T-helper 17 cell (primary cell): Measurements from ENCODE around the gene IFT122. TPM values are rescaled to one million over a fixed set of nuclear protein-coding genes. Genes with fewer than 3 reads are reported as not detected.
"Not testable (repeated sequence)": the region's sequence is repeated elsewhere in the genome, so short reads cannot be mapped to it uniquely, and the experiment has no call there.

Experiments
- ATAC-seq: fragments of 150-1000 bp; cut with Tn5 transposase; 2 replicates; pipeline ENCODE4 v1.10.0; 2021; ENCODE audit warnings: mild to moderate bottlenecking, moderate library complexity
- DNase-seq, 3 donors: peaks; one replicate each; pipeline versions ENCODE4 v3.0.0 to v3.0.0-alpha.2; 2020 to 2021
- H3K9me3 ChIP-seq: one replicate; pipeline ENCODE4 v1.7.0; 2013; ENCODE audit warnings: low read length, mild to moderate bottlenecking; ENCODE audit not compliant: control insufficient read depth, poor library complexity, severe bottlenecking
- H3K27ac Mint-ChIP-seq: one replicate; pipeline ENCODE4 v1.8.0; 2022; ENCODE audit warnings: mild to moderate bottlenecking, moderate library complexity, mixed read lengths
- H3K27me3 Mint-ChIP-seq: one replicate; pipeline ENCODE4 v1.8.0; 2022; ENCODE audit warnings: mixed read lengths
- H3K36me3 Mint-ChIP-seq: one replicate; pipeline ENCODE4 v1.8.0; 2022; ENCODE audit warnings: low read depth, mixed read lengths
- H3K4me1 Mint-ChIP-seq: one replicate; pipeline ENCODE4 v1.8.0; 2022; ENCODE audit warnings: mild to moderate bottlenecking, mixed read lengths
- H3K4me3 Mint-ChIP-seq: one replicate; pipeline ENCODE4 v1.8.0; 2022; ENCODE audit warnings: mild to moderate bottlenecking, moderate library complexity, mixed read lengths
- total RNA-seq, 4 donors: library from RNA in 2 of 4; stranded (reverse) in 2 of 4; gene quantifications; one replicate each; pipeline ENCODE4 v1.2.3 and lab custom pipeline; 2022 to 2026

The IFT122 gene
- total RNA-seq, 2 donors from 2014 or later, result 20.1 to 22.8 TPM

DNA sequence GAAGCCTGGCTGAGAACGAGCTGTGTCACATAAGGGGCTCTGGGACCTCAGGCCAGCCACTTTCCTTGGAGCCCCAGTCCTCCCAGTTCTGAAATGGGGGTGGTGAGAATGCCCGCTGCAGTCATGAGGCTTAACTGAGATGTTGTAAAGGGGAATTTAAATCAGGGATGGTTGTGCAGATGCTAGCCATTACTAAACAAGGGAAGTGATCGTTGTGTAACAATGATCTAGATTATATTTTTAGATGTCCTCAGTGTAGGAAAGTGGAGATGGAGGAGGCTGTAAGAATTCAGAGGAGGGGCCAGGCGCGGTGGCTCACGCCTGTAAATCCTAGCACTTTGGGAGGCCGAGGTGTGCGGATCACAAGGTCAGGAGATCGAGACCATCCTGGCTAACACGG, 49.2 kb downstream of the IFT122 start:
- H3K9me3 ChIP-seq, H3K27ac Mint-ChIP-seq, H3K36me3 Mint-ChIP-seq, DNase-seq, H3K4me3 Mint-ChIP-seq, H3K4me1 Mint-ChIP-seq, H3K27me3 Mint-ChIP-seq, ATAC-seq: not testable (repeated sequence)

DNA sequence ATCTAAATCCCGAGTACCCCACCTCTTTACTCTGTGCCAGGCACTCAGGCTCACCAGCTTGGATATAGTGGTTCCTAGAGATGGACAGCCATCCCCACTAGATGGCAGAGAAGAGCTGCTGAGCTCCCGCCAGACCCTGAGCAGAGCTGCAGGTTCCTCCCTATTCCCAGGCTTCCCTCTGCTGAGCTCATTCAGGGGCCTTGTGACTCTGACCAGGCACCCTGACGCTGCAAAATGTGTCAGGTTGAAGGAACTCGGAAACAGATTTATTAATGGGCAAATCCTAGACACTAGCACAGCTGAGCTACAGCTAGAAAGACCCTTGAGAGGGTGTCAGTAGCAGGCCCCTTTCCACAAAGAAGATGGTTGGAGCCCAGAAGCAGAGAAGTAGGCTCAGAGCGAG, 50.2 kb downstream of the IFT122 start:
- peaks cover 2% of the 10 kb centered on the region for H3K36me3 Mint-ChIP-seq
- H3K27me3 Mint-ChIP-seq, result no peaks in the 10 kb centered on the region
- ATAC-seq (peak; percentile 96), DNase-seq (peak; percentile 16 to 40 (median 21))
- no peak overlapping the region for H3K27ac Mint-ChIP-seq
- H3K9me3 ChIP-seq, result no peaks in the 10 kb centered on the region
- H3K4me3 Mint-ChIP-seq, result no peak overlapping the region
- H3K4me1 Mint-ChIP-seq, result peaks cover 2% of the 10 kb centered on the region

DNA sequence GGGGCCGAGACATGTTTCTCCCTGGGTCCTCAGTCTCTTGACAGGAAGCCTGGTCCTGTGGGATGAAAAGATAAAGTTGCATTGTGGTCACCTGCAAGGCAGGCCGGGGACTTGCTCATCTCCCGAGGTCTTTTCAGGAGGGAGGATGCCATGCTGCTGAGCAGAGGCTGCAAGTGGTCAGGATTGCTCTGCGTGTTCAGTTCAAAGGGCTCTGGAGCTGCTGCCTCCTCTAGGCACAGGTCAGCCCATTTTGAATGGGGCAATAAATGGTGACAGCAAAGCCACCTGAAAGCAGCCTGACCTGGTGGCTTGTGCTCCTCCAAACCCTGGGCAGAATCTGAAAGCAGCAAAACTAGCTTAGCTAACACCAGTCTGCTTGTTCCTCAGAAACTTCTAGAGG, 51.1 kb downstream of the IFT122 start:
- not testable (repeated sequence) for H3K4me3 Mint-ChIP-seq, ATAC-seq, H3K27me3 Mint-ChIP-seq, H3K27ac Mint-ChIP-seq, H3K4me1 Mint-ChIP-seq, H3K36me3 Mint-ChIP-seq, DNase-seq, H3K9me3 ChIP-seq

DNA sequence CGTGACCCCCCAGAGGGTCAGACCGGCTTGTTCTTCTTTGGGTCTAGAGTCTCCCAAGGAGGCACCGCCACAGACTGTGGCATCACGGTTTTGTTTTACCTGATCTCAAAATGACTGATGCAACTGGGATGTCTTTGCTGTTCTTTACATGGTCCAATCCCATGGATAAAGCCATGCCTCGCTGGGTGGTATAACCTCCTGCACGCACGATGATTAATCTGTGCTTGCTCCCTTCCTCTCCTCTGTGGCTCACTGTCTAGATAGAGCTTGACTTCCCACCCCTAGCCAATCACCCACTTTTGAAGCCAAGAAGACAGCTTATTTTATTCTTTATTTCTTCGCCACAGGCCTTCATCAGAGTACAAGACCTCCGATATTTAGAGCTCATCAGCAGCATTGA, 51.8 kb downstream of the IFT122 start:
- no peak for DNase-seq
- peaks cover 5% of the 10 kb centered on the region for H3K36me3 Mint-ChIP-seq
- H3K27ac Mint-ChIP-seq, result peak overlapping the region; percentile 59
- no peak overlapping the region for H3K4me3 Mint-ChIP-seq
- no peaks in the 10 kb centered on the region for H3K27me3 Mint-ChIP-seq
- ATAC-seq, result no peak
- H3K4me1 Mint-ChIP-seq, result peaks cover 2% of the 10 kb centered on the region
- no peaks in the 10 kb centered on the region for H3K9me3 ChIP-seq

DNA sequence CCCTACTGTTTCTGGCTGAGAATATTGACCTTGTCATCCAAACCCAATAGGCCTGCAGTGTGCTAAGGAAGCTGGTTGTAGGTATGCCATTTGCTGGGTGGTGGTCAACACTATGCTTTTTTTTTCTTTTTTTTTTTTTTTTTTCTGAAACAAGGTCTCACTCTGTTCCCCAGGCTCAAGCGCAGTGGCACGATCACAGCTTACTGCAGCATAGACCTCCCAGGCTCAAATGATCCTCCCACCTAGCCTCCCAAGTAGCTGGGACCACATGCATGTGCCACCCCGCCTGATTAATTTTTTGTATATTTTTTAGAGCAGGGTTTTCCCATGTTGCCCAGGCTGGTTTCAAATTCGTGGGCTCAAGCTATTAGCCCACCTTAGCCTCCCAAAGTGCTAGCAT, 52.7 kb downstream of the IFT122 start:
- Mint-ChIP-seq H3K4me3 (no peak overlapping the region), H3K36me3 (peaks cover 5% of the 10 kb centered on the region), H3K27ac (peak overlapping the region; percentile 24), H3K27me3 (no peaks in the 10 kb centered on the region), H3K4me1 (peaks cover 2% of the 10 kb centered on the region)
- no peaks in the 10 kb centered on the region for H3K9me3 ChIP-seq
- DNase-seq, result no peak
- ATAC-seq, result no peak

DNA sequence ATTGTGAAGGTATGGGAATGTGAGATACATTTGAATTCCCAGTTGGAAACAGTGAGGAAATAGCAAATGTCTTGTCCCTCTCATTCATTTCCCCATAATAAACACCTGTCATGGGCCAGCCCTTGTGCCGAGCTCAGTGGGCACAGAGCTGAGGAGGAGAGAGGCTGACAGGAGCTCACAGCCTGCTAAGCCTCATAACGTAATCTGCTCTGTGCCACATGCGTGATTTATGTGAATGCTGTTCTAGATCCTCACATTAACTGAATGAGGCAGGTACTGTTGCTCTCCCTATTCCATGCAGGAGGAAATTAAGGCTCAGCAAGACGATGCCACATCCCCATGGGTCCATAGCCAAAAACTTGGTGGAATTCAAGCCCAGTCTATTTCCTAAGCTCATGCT, 53.2 kb downstream of the IFT122 start:
- Mint-ChIP-seq H3K27ac (peak overlapping the region; percentile 24), H3K36me3 (peaks cover 5% of the 10 kb centered on the region), H3K4me3 (no peak overlapping the region), H3K4me1 (peaks cover 2% of the 10 kb centered on the region), H3K27me3 (no peaks in the 10 kb centered on the region)
- no peak for ATAC-seq
- no peak for DNase-seq
- no peaks in the 10 kb centered on the region for H3K9me3 ChIP-seq

DNA sequence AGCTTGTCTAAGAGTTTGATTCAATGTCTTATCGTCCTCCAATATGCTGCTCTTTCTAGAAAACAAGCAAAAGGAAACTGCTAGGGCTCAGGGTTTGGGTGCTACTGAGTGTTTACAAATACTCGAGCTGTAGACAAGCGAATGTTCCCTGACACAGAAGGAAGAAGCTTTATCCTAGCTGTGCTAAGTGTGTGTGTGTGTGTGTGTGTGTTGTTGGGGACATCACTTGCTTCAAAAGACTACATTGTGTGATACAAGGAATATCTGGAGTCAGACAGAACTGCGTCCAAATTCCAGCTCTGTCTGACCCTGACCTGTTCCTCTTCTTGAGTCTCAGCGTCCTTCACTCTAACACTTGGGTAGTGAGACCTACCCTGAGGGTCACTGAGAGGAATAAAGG, 54.5 kb downstream of the IFT122 start:
- not testable (repeated sequence) for H3K4me3 Mint-ChIP-seq, H3K9me3 ChIP-seq, H3K4me1 Mint-ChIP-seq, DNase-seq, H3K36me3 Mint-ChIP-seq, H3K27ac Mint-ChIP-seq, H3K27me3 Mint-ChIP-seq, ATAC-seq

DNA sequence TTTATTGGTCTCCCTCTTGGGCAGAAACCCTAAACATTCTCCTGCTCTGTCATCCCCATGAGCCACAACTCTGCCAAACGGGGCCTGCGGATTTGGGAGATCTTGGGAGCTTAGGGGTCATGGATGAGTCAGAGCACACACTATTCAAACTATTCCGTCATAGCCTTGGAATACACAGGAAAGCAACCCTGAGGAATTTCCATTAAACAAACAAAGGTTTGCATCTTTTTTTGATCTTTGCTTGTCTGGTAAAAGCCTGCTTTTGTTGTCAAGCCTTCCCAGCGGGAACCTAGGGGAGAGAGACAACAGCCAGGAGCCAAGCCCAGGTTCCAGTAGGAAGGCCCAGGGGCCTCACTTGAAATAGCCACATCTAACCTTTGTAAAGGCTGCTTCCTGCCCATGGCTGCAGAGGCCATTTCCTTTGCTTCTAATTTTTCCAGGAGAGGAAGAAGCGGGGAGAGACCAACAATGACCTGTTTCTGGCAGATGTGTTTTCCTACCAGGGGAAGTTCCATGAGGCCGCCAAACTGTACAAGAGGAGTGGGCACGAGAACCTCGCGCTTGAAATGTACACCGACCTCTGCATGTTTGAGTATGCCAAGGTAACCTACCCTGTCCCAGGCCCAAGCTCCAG, 55.1 kb downstream of the IFT122 start:
- not testable (repeated sequence) for ATAC-seq, H3K4me3 Mint-ChIP-seq, H3K27ac Mint-ChIP-seq, H3K27me3 Mint-ChIP-seq, DNase-seq, H3K9me3 ChIP-seq, H3K4me1 Mint-ChIP-seq, H3K36me3 Mint-ChIP-seq

DNA sequence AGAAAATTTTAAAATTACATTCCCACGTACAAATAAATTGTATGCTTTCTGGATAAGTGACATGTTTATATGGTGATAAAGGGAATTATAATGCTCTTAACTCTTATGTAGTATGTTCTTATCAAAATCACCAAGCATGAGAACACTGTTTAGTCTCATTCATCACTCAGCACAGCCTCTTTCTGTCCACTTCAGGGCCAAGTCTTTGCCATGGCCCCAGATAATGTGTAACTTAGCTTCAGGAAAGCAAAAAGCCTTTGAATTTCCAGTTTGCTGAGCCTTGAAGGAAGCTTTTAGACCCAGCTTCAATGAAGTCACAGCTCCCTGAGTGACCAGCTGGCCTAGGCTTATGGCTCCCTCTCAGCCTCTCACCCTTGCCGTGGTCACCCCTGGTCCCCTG, 57.9 kb downstream of the IFT122 start:
- H3K27ac Mint-ChIP-seq, H3K9me3 ChIP-seq, H3K4me3 Mint-ChIP-seq, ATAC-seq, H3K4me1 Mint-ChIP-seq, H3K27me3 Mint-ChIP-seq, DNase-seq: not testable (repeated sequence)
- H3K36me3 Mint-ChIP-seq, result peaks cover 10% of the 10 kb centered on the region

DNA sequence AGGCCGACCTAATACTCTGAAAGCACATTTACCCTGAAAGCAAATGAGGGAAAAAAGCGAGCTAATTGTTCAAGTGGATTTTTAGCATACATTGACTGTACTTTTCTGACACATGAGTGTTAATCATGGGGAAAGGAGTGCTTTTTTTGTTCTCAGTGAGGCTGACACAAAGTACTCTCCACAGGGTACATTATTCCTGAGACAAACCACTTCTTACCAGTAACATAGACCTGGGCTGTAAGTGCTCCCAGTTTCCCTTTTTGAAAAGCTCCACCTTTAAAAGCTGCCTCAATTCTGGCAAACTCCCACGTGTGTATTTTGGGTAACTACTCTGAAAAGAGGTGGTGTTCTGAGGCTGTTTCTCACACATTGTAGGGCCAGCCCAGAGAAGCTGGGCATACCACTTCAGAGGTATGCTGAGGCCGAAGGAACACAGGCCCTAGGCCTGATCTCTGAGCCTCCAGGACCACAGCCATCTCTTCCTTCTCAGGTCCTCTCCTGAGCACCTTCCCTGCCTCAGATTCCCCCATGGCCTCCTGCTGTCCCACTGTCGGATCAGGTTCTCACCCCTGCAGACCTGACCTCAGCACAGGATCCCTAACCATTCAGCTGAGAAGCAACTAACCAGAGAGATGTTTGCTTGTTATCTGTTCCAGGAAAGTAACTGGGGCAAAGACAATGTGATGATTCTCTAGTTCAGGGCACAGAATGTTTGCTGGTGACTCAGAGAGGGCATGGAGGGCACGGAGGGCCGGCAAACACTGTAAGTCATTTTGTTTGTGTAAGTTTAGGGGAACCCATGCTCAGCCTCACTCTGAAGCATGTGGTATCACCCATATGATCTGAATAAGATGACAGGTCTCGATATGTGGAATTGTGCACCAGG, 58.8 kb downstream of the IFT122 start:
- H3K4me3 Mint-ChIP-seq, H3K9me3 ChIP-seq, H3K4me1 Mint-ChIP-seq, H3K27ac Mint-ChIP-seq, DNase-seq, ATAC-seq, H3K27me3 Mint-ChIP-seq: not testable (repeated sequence)
- H3K36me3 Mint-ChIP-seq, result peaks cover 10% of the 10 kb centered on the region

DNA sequence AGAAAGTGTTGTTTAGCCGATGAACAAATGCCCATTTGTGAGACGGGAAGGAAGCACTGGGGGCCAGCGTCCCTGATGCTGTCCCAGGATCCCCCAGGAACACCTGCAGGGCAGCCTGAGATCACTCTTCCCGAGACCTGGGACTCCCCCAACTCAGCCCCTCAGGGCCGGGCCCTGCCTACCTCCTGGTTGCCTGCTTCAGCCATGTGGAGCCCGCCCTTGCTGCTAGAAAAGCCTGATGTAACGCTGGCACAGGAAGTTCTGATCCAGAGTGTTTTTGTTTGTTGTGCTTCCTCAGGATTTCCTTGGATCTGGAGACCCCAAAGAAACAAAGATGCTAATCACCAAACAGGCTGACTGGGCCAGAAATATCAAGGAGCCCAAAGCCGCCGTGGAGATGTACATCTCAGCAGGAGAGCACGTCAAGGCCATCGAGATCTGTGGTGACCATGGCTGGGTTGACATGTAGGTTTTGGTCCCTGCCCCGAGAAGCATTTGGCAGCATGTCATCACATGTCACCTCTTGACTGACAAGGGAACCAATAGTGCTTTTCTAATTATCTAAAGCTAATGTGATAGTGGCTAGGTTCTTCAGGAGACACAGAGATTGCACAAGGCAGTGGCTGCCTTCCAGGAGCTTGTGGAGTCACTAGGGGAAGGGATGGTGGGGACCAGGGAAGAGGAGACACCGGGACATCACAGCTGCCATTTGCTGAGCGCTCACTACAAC, 59.7 kb downstream of the IFT122 start:
- H3K9me3 ChIP-seq, H3K27me3 Mint-ChIP-seq, H3K4me3 Mint-ChIP-seq, H3K4me1 Mint-ChIP-seq, DNase-seq, ATAC-seq, H3K36me3 Mint-ChIP-seq: not testable (repeated sequence)
- peak overlapping the region; percentile 69 for H3K27ac Mint-ChIP-seq

DNA sequence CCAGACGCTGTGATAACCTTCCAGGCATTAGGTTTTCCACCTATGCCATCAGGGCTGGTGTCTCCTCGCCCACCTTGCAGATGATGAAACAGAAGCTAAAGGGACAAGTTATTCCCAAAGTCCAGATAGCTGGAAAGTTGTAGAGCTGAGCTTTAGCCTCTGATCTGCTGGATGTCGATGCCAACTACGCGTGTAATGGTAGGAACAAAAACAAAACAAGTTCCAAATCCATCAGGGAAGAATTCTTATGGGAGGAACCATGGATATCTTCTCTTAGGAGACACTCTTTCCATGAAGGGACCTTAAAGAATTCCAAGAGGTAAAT, 60.3 kb downstream of the IFT122 start:
- no peaks in the 10 kb centered on the region for H3K27me3 Mint-ChIP-seq
- no peaks in the 10 kb centered on the region for H3K4me1 Mint-ChIP-seq
- no peak overlapping the region for H3K4me3 Mint-ChIP-seq
- DNase-seq (no peak), ATAC-seq (no peak)
- peaks cover 9% of the 10 kb centered on the region for H3K36me3 Mint-ChIP-seq
- H3K27ac Mint-ChIP-seq, result peak overlapping the region; percentile 69
- H3K9me3 ChIP-seq, result no peaks in the 10 kb centered on the region

DNA sequence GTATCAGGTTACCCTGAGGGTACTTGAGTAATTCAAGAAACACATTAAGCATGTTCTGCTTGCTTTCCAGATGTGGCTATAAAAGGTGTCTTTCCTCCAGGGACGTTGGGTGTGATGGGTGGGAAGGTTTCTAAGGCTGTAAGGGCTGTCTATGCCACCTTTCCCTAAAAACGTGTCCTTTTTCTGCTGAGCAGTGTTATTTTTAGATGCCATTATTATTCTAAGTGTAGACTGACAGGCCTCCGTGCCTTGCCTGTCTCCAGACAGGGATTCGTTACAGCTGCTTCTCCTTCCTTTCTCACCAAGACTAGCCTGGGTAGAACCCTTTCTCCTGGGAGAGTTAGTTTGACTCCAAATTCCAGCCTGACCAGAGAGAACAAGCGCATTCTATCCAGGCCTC, 61.6 kb downstream of the IFT122 start:
- H3K27me3 Mint-ChIP-seq, result no peaks in the 10 kb centered on the region
- no peak for DNase-seq
- H3K4me1 Mint-ChIP-seq, result no peaks in the 10 kb centered on the region
- no peak overlapping the region for H3K4me3 Mint-ChIP-seq
- H3K36me3 Mint-ChIP-seq, result peaks cover 6% of the 10 kb centered on the region
- H3K27ac Mint-ChIP-seq, result no peak overlapping the region
- no peak for ATAC-seq
- no peaks in the 10 kb centered on the region for H3K9me3 ChIP-seq
